Activated CD8-positive, alpha-beta memory T cell treated with anti-CD3 and anti-CD28 coated beads, Interleukin-2, amount 50 U/mL, for 4 hours (primary cell): ENCODE results near the gene ETV6.
A peak's percentile ranks its signal among the peaks of the same experiment; 100 is the strongest.

Experiments
- DNase-seq: peaks from one replicate; pipeline ENCODE4 v3.0.0-alpha.2; 2020

Gene ETV6

GRCh38 chr12:11812586-11813437 lies 163.3 kb downstream of the ETV6 start:
- DNase-seq: no peak

DNA sequence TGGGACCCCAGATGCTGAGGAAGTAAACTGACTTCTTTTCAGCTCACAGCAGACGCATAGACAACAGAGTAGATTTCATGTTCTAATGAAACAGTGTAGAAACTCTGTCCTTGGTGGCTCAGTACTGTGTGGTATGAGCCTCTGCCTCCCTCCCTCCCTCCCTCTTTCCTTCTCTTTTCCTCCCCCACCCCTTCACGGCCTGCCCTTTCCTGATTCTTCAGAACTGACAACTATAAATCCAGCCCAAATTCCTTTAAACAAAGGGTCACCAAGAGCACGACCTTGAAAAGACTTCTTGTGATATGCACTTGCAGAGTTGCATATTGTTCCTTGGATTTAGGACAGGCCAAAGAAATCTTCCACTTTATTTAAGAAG lies 164.0 kb downstream of the ETV6 start:
- no peak for DNase-seq

GRCh38 chr12:11814374-11814773 lies 164.9 kb downstream of the ETV6 start:
- DNase-seq: no peak

DNA sequence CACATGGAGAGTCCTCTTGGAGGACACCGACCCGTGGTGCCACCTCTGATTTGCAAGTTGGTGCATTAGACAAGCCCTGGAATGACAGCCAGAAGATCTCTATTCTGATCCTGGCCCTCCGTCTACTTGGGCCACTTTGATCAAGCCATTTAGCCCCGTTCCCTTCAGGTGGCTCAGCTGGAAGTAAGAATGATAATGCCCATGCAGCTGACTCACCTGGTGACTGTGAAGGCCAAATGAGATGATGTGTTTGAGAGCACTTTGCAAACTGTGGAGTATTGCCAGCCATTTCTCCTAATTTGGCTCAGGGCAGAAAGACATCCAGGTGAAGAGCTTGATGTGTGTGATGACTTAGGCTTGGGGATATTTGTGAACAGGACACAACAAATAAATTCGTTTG lies 165.9 kb downstream of the ETV6 start:
- no peak for DNase-seq

GRCh38 chr12:11819643-11820042 lies 170.2 kb downstream of the ETV6 start:
- no peak for DNase-seq

DNA sequence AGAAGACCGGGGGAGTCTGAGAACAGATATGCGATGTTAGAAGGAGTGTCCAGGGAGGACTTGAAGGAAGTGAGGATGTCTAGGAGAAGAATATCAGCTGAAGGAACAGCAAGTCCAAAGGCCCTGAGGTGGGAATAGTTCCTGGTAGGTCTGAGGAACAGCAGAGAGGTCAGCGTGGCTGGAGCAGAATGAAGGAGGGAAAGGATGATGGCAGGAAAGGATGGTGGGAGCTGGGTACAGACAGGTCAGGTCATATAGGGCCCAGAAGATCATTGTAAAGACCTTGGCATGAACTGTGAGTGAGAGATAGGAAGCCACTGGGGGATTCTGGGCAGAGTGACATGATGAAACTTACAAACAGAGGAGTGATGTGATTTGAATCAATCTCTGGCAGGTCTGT lies 171.0 kb downstream of the ETV6 start:
- DNase-seq: no peak

GRCh38 chr12:11821386-11822080 lies 172.1 kb downstream of the ETV6 start:
- DNase-seq: no peak

GRCh38 chr12:11822081-11822834 lies 172.8 kb downstream of the ETV6 start:
- DNase-seq: peak; percentile 33

- DNase-seq: no peak
These were observed 173.6 kb downstream of the ETV6 start for GRCh38 chr12:11823043-11823442.

DNA sequence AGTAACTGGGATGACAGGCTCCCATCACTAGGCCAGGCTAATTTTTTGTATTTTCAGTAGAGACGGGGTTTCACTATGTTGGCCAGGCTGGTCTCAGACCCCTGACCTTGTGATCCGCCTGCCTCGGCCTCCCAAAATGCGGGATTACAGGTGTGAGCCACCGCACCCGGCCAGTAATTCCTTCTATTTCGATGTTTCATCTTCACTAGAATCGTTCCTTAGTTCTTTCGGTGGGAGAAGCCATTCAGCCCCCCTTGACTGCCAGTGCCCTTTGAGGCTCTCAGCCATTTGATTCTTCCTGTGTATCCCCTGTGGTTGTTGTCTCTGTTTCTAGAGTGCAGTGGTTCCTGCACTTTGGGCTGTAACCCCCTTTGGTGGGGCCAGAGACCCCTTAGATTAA lies 174.1 kb downstream of the ETV6 start:
- DNase-seq: no peak

GRCh38 chr12:11824069-11824468 lies 174.6 kb downstream of the ETV6 start:
- DNase-seq: no peak

GRCh38 chr12:11824736-11825135 lies 175.3 kb downstream of the ETV6 start:
- no peak for DNase-seq

DNA sequence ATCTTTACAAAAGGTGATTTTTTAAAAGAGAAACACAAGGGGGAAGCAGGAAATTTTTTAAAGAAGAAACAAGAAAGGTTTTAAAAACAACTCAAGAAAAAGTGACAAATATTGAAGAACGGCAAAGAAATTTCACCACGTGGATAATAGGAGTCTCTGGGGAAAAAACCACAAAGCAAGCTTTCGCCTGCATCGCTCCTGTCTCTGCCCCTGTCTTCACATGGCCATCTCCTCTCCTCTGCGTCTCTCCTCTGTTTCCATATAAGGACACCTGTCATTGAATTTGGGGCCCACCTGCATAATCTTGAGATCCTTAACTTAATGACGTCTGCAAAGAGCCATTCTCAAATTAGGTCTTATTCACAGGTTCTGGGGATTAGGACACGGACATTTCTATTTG lies 175.8 kb downstream of the ETV6 start:
- DNase-seq: no peak

DNA sequence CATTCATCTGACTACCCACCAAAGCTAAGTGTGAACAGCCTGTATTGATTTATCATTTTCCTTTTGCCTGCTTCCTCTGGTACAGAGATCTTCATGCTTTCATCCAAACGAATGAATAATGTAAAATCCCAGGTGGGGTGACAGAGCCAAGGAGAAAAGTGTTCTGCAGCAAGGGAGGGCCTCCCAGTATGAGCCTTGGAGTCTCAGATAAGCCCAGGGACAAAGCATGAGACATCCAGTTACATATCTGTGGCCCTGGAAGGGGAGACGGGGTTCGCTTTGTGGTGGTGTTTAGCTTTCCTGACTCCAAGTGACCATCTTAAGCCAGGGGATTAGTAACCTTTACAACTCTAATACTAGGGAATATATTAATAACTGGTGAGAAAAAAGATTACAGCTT lies 177.1 kb downstream of the ETV6 start:
- DNase-seq: no peak

DNA sequence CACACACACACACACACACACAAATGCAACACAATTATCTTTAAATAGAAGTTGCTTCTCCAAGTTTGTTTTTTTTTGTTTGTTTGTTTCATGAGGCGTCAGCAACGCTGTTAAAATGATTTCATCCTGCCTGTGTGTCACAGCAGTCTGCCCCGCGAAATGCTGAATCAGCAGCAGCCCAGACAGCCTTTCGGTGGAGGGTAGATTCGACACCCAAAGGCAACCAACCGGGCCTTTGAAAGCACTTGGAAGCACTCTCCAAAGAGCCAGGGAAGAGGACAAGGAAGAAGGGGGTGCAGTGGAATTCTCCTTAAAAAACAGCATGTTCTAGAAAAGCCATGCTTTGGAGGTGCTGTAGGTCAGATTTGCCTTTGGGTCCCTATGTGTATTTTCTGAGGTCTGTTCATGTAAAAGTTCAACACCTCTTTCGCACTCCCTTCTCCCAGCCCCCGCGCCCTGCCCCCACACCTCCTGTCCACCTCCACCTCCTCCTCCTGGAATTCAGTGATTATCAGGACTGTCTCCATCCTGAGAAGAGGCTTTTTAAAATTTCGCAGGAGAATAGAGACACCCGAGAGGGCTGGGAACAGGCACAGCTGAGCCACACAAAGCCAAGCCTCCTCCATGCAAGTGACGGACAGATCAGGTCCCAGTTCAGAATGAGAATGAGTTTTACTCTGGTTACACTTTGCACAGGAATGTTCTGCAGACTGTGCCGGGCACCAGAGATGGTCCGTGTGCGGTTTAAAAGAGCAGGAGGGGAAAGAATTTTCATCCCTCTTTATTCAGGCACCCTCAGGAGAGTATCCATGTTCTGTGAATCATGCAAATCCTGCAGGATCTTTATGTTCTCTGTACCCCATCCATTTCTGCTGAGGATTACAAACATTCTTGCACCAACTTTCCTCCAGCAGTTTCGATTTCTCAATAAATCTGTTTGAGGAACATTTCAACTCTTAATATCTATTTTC lies 177.9 kb downstream of the ETV6 start:
- DNase-seq: no peak

GRCh38 chr12:11829764-11830194 lies 180.3 kb downstream of the ETV6 start:
- no peak for DNase-seq

DNA sequence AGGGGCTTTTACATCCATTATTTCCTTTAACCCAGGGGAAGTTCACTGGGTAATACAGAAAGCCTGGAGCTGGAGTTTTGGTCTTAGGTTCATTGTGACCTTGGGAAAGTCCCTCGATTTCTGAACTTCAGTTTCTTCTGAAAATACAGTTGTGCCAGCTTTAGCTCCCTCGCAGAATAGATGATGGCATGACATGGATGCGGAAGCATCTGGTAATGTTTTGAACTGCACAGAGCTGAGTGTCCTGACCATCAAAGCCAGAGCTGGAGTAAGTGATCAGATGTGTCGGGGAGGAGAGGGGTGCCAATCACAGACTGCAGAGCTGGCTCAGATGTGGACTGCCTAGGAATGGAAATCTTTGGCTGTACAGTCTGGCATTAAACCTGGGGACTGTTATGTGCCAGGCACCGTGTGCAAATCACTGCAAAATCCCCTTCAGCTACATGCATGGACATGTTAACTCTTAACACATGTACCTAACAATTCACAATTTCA lies 180.9 kb downstream of the ETV6 start:
- DNase-seq: no peak

GRCh38 chr12:11832093-11832492 lies 182.6 kb downstream of the ETV6 start:
- no peak for DNase-seq

DNA sequence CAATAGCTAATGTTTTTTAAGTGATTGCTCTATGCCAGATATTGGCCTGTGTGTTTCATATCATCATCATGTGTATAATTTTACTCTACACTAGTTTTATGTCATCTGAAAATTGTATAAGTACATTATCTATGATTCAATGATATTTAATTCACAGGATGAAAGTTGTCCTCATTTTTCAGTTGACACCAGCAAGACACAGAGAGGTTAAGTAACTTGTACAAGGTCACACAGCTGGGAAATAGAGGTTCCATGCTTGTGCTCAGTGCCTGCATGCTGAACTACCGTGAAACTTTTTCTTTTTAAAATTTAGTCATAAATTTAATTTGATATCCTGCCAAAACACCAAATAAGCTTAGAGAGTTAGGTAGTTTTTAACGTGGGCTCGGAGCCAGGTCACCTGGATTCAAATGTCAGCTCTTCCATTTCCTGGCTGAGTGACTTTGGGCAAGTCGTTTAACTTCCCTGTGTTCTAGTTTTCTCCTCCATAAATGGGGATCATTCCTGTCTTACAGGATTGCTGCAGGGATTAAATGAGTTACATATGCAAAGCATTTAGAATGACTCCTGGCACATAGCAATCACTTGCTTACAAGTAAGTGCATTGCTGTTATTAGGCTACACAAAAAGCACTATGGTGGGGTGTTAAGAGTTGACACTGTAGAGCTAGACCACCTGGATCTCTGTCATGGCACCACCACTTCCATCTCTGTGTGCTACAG lies 183.9 kb downstream of the ETV6 start:
- DNase-seq: no peak

DNA sequence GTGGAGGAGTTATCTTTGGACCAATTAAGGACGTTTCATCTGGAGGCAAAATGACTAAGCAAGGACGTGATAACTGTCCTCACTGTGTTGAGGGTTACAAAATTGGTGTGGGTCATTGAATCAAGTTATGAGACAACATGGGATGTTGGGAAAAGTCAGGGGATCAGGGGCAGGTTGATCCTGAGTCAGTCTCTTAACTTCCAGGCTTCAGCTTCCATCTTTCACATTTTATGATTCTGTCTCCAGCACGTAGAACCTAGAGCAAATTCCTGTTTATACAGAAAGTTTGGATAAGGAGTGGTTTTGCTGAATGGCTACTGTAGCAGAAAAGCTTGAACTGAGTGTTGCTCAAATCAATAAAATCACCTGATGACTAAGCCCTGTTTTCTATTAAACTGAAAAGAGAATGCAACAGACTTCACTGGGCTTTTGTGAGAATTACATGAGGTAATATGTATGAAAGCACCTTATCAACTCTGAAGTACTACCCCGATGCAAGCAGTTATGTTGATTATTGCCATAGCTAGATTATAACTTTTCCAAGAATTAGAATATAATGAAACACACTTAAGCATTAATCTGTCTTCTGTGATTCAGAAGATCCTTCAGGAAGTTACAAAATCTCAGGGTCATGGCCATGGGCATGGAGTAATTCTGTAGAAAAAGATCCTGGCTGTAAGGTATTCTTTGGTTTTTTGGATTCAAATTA lies 184.8 kb downstream of the ETV6 start:
- no peak for DNase-seq

GRCh38 chr12:11834931-11835330 lies 185.5 kb downstream of the ETV6 start:
- no peak for DNase-seq
